Spleen (tissue), 7 donors: ENCODE results near the gene KSR2.

Experiments used
- POLR2A ChIP-seq, 3 donors: fragments of 450-650 bp; IDR thresholded peaks; one replicate each; pipeline ENCODE4 v1.5.1; 2017; ENCODE audit warnings: antibody characterized with exemption in 3 of 3, mild to moderate bottlenecking in 1 of 3
- POLR2AphosphoS5 ChIP-seq, 3 donors: sonication (generic); formaldehyde crosslinking; IDR thresholded peaks; one replicate each; pipeline ENCODE4 v1.5.1; 2017; ENCODE audit warnings: antibody characterized with exemption in 3 of 3
- TF ChIP-seq, protein P1 (sequence below), 11 experiments: fragments of 200-600 bp in 7 of 11; fragments of 450-650 bp in 4 of 11; sonication (generic) in 4 of 11; IDR thresholded peaks in 8 of 11; conservative IDR thresholded peaks in 3 of 11; 1 replicate in 7 of 11; 2 replicates in 4 of 11; pipeline versions ENCODE4 v1.4.0 to v1.8.0; 2016 to 2021; ENCODE audit warnings: antibody characterized with exemption in 11 of 11, inconsistent platforms in 4 of 11, mild to moderate bottlenecking in 1 of 11
- donor health status: DM: no; HTN: no; CAD: no; lungs with moderate emphysema.
- donor health status: DM: no; HTN: no; CAD: no.
- donor health status: DM: no; HTN: no; CAD: no.

GRCh38 chr12:117452112-117452511 is 516.7 kb downstream of the KSR2 start:
- TF ChIP-seq, protein P1, sequence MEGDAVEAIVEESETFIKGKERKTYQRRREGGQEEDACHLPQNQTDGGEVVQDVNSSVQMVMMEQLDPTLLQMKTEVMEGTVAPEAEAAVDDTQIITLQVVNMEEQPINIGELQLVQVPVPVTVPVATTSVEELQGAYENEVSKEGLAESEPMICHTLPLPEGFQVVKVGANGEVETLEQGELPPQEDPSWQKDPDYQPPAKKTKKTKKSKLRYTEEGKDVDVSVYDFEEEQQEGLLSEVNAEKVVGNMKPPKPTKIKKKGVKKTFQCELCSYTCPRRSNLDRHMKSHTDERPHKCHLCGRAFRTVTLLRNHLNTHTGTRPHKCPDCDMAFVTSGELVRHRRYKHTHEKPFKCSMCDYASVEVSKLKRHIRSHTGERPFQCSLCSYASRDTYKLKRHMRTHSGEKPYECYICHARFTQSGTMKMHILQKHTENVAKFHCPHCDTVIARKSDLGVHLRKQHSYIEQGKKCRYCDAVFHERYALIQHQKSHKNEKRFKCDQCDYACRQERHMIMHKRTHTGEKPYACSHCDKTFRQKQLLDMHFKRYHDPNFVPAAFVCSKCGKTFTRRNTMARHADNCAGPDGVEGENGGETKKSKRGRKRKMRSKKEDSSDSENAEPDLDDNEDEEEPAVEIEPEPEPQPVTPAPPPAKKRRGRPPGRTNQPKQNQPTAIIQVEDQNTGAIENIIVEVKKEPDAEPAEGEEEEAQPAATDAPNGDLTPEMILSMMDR (IDR thresholded peaks at IDR 0.05 in 8 of 11, conservative IDR thresholded peaks at IDR 0.05 in 3 of 11), result no peak
- no peak for TF ChIP-seq POLR2A (IDR thresholded peaks at IDR 0.05)
- TF ChIP-seq POLR2AphosphoS5 (IDR thresholded peaks at IDR 0.05), result no peak
